GM06990 (cell line): Measurements from ENCODE around the gene THSD4.

Experiments used
- DNase-seq: peaks from one replicate; pipeline ENCODE4 v3.0.0-alpha.2; 2011; ENCODE audit not compliant: insufficient read length; ENCODE audit errors: extremely low read depth
- H3K27me3 ChIP-seq: replicated peaks from 2 replicates; pipeline ENCODE4 v1.6.0; 2011; ENCODE audit warnings: low read length; ENCODE audit not compliant: control insufficient read depth, insufficient read depth
- H3K36me3 ChIP-seq: 2 replicates; pipeline ENCODE4 v1.5.1; 2011; ENCODE audit warnings: low read length; ENCODE audit not compliant: control insufficient read depth, insufficient read depth
- H3K4me3 ChIP-seq: replicated peaks from 2 replicates; pipeline ENCODE4 v1.5.1; 2011; ENCODE audit warnings: low read depth, mild to moderate bottlenecking, control low read depth, low read length
- TF ChIP-seq, protein P1 (sequence below): IDR thresholded peaks from 2 replicates; pipeline ENCODE4 v1.5.1; 2011; ENCODE audit warnings: low read length, control low read depth, mild to moderate bottlenecking, inconsistent platforms; ENCODE audit not compliant: insufficient read depth, poor library complexity, severe bottlenecking

THSD4 gene

GRCh38 chr15:71413419-71413818 lies 298.1 kb downstream of the THSD4 start:
- TF ChIP-seq, protein P1, sequence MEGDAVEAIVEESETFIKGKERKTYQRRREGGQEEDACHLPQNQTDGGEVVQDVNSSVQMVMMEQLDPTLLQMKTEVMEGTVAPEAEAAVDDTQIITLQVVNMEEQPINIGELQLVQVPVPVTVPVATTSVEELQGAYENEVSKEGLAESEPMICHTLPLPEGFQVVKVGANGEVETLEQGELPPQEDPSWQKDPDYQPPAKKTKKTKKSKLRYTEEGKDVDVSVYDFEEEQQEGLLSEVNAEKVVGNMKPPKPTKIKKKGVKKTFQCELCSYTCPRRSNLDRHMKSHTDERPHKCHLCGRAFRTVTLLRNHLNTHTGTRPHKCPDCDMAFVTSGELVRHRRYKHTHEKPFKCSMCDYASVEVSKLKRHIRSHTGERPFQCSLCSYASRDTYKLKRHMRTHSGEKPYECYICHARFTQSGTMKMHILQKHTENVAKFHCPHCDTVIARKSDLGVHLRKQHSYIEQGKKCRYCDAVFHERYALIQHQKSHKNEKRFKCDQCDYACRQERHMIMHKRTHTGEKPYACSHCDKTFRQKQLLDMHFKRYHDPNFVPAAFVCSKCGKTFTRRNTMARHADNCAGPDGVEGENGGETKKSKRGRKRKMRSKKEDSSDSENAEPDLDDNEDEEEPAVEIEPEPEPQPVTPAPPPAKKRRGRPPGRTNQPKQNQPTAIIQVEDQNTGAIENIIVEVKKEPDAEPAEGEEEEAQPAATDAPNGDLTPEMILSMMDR: no peak
- Histone ChIP-seq H3K4me3 (no peak overlapping the region), H3K27me3 (no peaks in the 10 kb centered on the region; the same call in none of the 2 replicates), H3K36me3 (no peaks in the 10 kb centered on the region)
- DNase-seq: no peak

DNA sequence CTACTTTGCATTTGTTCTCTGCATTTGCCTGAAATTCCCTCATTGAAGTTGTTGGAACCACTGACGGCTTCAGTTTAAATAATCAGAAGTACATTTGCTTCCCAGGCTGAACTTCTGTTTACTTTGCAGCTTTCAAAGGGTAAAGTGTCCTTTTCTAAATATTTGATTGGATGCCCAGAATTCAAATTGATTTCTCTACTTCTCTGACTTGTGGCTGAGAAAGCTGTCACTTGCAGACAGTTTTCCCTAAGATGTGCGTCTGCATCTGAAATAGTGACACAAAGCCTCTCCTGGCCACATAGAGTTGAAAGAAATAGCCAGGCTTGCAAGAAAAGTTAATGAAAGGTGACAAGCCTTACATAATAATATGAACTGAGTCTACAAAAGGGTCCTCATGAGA lies 299.6 kb downstream of the THSD4 start:
- no peaks in the 10 kb centered on the region; the same call in 1 of the 2 replicates for H3K27me3 ChIP-seq
- DNase-seq: no peak
- H3K4me3 ChIP-seq: no peak overlapping the region

DNA sequence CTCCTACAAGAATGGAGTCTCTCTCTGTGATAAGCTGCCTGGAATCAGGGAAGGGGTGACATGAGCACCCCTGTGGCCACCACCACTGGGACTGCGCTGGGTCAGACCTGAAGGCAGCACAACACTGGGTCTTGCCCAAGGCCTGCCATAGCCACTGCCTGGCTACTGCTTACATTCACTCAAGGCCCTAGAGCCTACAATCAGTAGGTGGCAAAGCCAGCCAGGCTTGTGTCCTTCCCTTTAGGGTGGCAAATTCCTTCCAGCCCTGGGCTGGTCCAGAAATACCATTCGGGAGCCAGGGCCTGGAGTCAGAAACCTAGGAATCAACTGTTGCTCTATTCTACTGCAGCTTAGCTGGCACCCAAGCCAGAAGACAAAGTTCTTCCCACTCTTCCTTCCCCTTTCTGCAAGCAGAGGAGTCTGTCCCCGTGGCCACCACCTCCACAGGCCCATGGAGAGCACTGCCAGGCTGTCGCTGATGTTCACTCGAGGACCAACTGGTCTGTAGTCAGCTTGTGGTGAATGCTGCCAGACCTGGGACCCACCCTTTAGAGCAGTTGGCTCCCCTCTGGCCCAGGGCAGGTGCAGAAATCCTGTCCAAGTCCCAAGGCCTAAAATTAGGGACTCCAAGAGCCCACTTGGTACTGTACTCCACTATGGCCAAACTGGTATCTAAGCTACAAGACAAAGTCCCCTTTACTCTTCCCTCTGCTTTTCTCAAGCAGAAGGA lies 307.4 kb downstream of the THSD4 start:
- DNase-seq: no peak
- TF ChIP-seq, protein P1: no peak
- H3K36me3 ChIP-seq: no peaks in the 10 kb centered on the region
- no peaks in the 10 kb centered on the region for H3K27me3 ChIP-seq
- H3K4me3 ChIP-seq: no peak overlapping the region

More for the DNA sequence above, 299.6 kb downstream of the THSD4 start:
- no peaks in the 10 kb centered on the region for H3K36me3 ChIP-seq
- TF ChIP-seq, protein P1: no peak

GRCh38 chr15:71424765-71425164 lies 309.5 kb downstream of the THSD4 start:
- H3K27me3 ChIP-seq: no peaks in the 10 kb centered on the region
- H3K4me3 ChIP-seq: no peak overlapping the region
- DNase-seq: no peak
- no peaks in the 10 kb centered on the region for H3K36me3 ChIP-seq
- TF ChIP-seq, protein P1: no peak

GRCh38 chr15:71425388-71425787 lies 310.1 kb downstream of the THSD4 start:
- TF ChIP-seq, protein P1: no peak
- DNase-seq: no peak

DNA sequence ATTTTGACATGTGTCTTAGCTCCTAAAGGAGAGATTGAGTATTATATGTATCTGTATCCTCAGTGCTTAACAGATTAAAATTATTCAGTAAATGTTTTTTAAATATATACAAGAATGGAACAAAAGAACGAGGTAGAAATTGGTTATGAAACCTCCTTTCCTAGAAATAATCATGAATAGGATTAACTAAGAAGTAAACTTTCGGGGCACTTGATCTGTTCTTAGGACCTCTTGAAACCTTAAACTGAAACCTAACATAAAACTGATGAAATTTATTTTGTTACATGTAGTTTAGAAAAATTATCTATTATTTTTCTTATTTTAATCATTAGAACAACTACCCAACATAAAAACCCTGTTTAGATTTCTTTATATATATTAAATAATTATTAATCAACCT lies 311.5 kb downstream of the THSD4 start:
- no peaks in the 10 kb centered on the region for H3K36me3 ChIP-seq
- TF ChIP-seq, protein P1: no peak
- H3K27me3 ChIP-seq: no peaks in the 10 kb centered on the region
- no peak overlapping the region for H3K4me3 ChIP-seq
- DNase-seq: no peak

More at GRCh38 chr15:71425388-71425787, 310.1 kb downstream of the THSD4 start:
- H3K4me3 ChIP-seq: no peak overlapping the region
- no peaks in the 10 kb centered on the region for H3K27me3 ChIP-seq
- no peaks in the 10 kb centered on the region for H3K36me3 ChIP-seq
